Colonic mucosa (tissue), 4 donors: ENCODE results near the gene RAG2. TPM values are rescaled to one million over a fixed set of nuclear protein-coding genes. Genes with fewer than 3 reads are reported as not detected.
A peak's percentile ranks its signal among the peaks of the same experiment; 100 is the strongest.
"Not testable (repeated sequence)": the region's sequence is repeated elsewhere in the genome, so short reads cannot be mapped to it uniquely, and the experiment has no call there.

Experiments
- DNase-seq: peaks from one replicate; pipeline ENCODE4 v3.0.0-alpha.2; 2020
- H3K27ac ChIP-seq: fragments of 200-600 bp; one replicate; pipeline ENCODE4 v1.8.0; 2021
- H3K27me3 ChIP-seq: fragments of 200-600 bp; one replicate; pipeline ENCODE4 v1.8.0; 2021
- H3K36me3 ChIP-seq: fragments of 200-600 bp; one replicate; pipeline ENCODE4 v1.8.0; 2021
- H3K4me1 ChIP-seq: fragments of 200-600 bp; one replicate; pipeline ENCODE4 v1.8.0; 2021; ENCODE audit warnings: mild to moderate bottlenecking
- H3K4me3 ChIP-seq: fragments of 200-600 bp; one replicate; pipeline ENCODE4 v1.8.0; 2021
- H3K9ac ChIP-seq, 2 donors: one replicate each; pipeline ENCODE4 v1.7.0; 2013; ENCODE audit warnings: control low read depth in 2 of 2, low read depth in 2 of 2, low read length in 2 of 2
- H3K9me3 ChIP-seq: fragments of 200-600 bp; one replicate; pipeline ENCODE4 v1.8.0; 2021
- CTCF ChIP-seq: fragments of 200-600 bp; IDR thresholded peaks from one replicate; pipeline ENCODE4 v1.8.0; 2022; ENCODE audit warnings: antibody characterized with exemption, mild to moderate bottlenecking
- intact Hi-C: fragments of 100-400 bp; cut with DNase I; formaldehyde crosslinking; loops from one replicate; pipeline ENCODE4 v1.14.1; 2022
- total RNA-seq, 2 donors: library from RNA; stranded (reverse); fragmentation: NEBNext Ultra II Directional in 1 of 2; extraction: Animal tissue kit (Norgen Biotek cat#: 25700) in 1 of 2; gene quantifications; one replicate each; pipeline ENCODE4 v1.2.1, GENCODE V29; 2021
- donor health status: healthy.
- donor health status: DM: no; HTN: no; CAD: no.
- donor health status: DM: no; HTN: no; CAD: no.

RAG2 gene
- total RNA-seq, 2 donors from 2014 or later, result not detected

GRCh38 chr11:36565031-36565610, 32.9 kb downstream of the RAG2 start:
- Histone ChIP-seq H3K4me1 (no peaks in the 10 kb centered on the region), H3K36me3 (no peaks in the 10 kb centered on the region), H3K27ac (no peak overlapping the region), H3K27me3 (no peaks in the 10 kb centered on the region), H3K9me3 (no peaks in the 10 kb centered on the region), H3K9ac (no peak overlapping the region), H3K4me3 (no peak overlapping the region)
- intact Hi-C loops, result loop anchor here (2.0 to 5.0 kb wide), 2 partner anchors 57 to 108 kb away; no protein-coding TSS in a partner anchor
- no peak for TF ChIP-seq CTCF
- no peak for DNase-seq

GRCh38 chr11:36564376-36565030, 33.5 kb downstream of the RAG2 start:
- Histone ChIP-seq H3K27ac (no peak overlapping the region), H3K36me3 (no peaks in the 10 kb centered on the region), H3K27me3 (no peaks in the 10 kb centered on the region), H3K4me3 (peak overlapping the region; percentile 10), H3K9me3 (no peaks in the 10 kb centered on the region), H3K4me1 (no peaks in the 10 kb centered on the region), H3K9ac (no peak overlapping the region)
- DNase-seq, result peak; percentile 50
- peak; percentile 53 for TF ChIP-seq CTCF
- intact Hi-C loops, result loop anchor here (2.0 to 5.0 kb wide), 3 partner anchors 58 to 183 kb away; no protein-coding TSS in a partner anchor

GRCh38 chr11:36558571-36559413, 39.2 kb downstream of the RAG2 start:
- no peak for DNase-seq
- Histone ChIP-seq H3K9ac (no peak overlapping the region), H3K4me3 (no peak overlapping the region), H3K27ac (no peak overlapping the region), H3K27me3 (no peaks in the 10 kb centered on the region), H3K4me1 (no peaks in the 10 kb centered on the region), H3K36me3 (no peaks in the 10 kb centered on the region), H3K9me3 (no peaks in the 10 kb centered on the region)
- TF ChIP-seq CTCF, result no peak
- intact Hi-C loops, result no loop called here

DNA sequence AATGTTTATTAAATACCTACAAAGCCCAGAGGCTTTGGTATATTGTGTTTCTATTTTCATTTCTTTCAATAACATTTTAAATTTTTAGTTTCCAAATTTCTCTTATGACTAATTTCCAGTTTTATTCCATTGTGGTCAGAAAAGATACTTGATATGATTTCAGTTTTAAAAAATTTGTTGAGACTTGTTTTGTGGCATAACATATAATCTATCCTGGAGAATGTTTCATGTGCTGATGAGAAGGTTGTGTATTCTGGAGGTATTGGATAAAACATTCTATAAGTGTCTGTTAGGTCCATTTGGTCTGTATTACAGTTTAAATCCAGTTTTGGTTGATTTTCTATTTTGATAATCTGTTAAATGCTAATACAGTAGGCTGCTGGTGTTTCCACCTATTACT, 40.0 kb downstream of the RAG2 start:
- Histone ChIP-seq H3K9ac (no peak overlapping the region), H3K9me3 (no peaks in the 10 kb centered on the region), H3K27me3 (no peaks in the 10 kb centered on the region), H3K36me3 (no peaks in the 10 kb centered on the region), H3K27ac (no peak overlapping the region), H3K4me1 (no peaks in the 10 kb centered on the region), H3K4me3 (no peak overlapping the region)
- no peak for DNase-seq
- no peak for TF ChIP-seq CTCF
- intact Hi-C loops, result no loop called here

DNA sequence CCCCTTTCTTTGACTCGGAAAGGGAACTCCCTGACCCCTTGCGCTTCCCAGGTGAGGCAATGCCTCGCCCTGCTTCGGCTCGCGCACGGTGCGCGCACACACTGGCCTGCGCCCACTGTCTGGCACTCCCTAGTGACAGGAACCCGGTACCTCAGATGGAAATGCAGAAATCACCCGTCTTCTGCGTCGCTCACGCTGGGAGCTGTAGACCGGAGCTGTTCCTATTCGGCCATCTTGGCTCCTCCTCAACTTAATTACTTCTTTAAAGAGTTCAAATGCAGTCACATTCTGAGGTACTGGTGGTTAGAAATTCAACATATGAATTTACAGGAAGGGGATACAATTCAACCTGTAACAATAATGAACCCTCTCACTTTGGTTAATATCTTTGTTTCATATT, 40.6 kb downstream of the RAG2 start:
- H3K4me1 ChIP-seq, intact Hi-C loops: not testable (repeated sequence)

More for the DNA sequence above, 40.6 kb downstream of the RAG2 start:
- not testable (repeated sequence) for H3K27me3 ChIP-seq, H3K4me3 ChIP-seq, H3K27ac ChIP-seq, H3K9me3 ChIP-seq, H3K9ac ChIP-seq, DNase-seq, H3K36me3 ChIP-seq
